ENCODE results near the gene PODXL2. TPM values are rescaled to one million over a fixed set of nuclear protein-coding genes. Genes with fewer than 3 reads are reported as not detected.

The PODXL2 gene
- total RNA-seq, 3 donors from 2014 or later, result 5.4 to 18.5 (median 16.2) TPM

- no peaks in the 10 kb centered on the region for H3K9me3 ChIP-seq
- ATAC-seq (no peak), DNase-seq (no peak)
- H3K36me3 ChIP-seq (ENCODE audit: low read depth), result no peaks in the 10 kb centered on the region
- intact Hi-C loops (cut with DNase I, micrococcal nuclease), result no loop called here
- TF ChIP-seq, protein P1, sequence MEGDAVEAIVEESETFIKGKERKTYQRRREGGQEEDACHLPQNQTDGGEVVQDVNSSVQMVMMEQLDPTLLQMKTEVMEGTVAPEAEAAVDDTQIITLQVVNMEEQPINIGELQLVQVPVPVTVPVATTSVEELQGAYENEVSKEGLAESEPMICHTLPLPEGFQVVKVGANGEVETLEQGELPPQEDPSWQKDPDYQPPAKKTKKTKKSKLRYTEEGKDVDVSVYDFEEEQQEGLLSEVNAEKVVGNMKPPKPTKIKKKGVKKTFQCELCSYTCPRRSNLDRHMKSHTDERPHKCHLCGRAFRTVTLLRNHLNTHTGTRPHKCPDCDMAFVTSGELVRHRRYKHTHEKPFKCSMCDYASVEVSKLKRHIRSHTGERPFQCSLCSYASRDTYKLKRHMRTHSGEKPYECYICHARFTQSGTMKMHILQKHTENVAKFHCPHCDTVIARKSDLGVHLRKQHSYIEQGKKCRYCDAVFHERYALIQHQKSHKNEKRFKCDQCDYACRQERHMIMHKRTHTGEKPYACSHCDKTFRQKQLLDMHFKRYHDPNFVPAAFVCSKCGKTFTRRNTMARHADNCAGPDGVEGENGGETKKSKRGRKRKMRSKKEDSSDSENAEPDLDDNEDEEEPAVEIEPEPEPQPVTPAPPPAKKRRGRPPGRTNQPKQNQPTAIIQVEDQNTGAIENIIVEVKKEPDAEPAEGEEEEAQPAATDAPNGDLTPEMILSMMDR (IDR thresholded peaks at IDR 0.05), result no peak
- no peaks in the 10 kb centered on the region for H3K4me1 ChIP-seq (ENCODE audit: low read depth)
- no peak overlapping the region for H3K4me3 ChIP-seq
Measured at GRCh38 chr3:127710155-127710941, 81.4 kb downstream of the PODXL2 start.

DNA sequence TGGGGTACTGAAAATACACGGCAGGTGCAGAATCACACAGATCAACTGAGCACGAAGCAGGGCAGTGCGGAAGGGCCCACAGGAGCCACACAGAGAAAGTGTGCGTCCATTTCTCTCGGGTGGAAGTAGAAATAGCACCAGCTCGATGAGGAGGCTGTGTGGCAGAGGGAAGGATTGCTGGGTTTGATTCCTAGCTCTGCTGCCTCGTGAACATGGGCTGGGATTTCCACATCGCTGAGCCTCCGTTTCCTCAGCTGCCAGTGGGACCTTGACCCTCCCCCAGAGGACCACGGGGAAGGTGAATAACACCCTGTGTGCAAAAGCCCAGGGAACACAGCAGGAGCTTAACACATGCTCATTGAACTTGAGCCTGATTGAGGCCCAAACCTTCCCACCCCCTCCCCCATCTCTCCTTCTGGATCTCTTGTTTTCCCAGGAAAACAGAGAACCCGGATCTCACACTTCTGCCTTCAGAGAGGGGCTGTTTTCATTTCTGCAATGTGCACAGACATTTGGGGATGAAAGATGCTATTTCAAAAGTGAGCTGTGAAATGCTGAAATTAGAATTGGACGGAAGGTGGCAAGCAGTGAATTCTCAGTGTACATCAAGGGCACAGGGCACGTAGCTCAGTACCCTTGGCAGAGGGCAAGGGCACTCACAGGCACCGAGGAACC, 82.2 kb downstream of the PODXL2 start:
- ATAC-seq, result no peak
- Histone ChIP-seq H3K9me3 (no peaks in the 10 kb centered on the region), H3K36me3 (ENCODE audit: low read depth) (no peaks in the 10 kb centered on the region), H3K4me3 (no peak overlapping the region), H3K4me1 (ENCODE audit: low read depth) (no peaks in the 10 kb centered on the region)
- intact Hi-C loops (cut with DNase I, micrococcal nuclease), result no loop called here
- no peak for DNase-seq
- TF ChIP-seq, protein P1 (IDR thresholded peaks at IDR 0.05), result no peak

GRCh38 chr3:127711896-127712295, 82.9 kb downstream of the PODXL2 start:
- Histone ChIP-seq H3K4me1 (ENCODE audit: low read depth) (no peaks in the 10 kb centered on the region), H3K9me3 (no peaks in the 10 kb centered on the region), H3K4me3 (no peak overlapping the region), H3K36me3 (ENCODE audit: low read depth) (no peaks in the 10 kb centered on the region)
- intact Hi-C loops (cut with DNase I, micrococcal nuclease), result no loop called here
- DNase-seq (no peak), ATAC-seq (no peak)
- TF ChIP-seq, protein P1 (IDR thresholded peaks at IDR 0.05), result no peak

- no peak overlapping the region for H3K4me3 ChIP-seq
- DNase-seq (no peak), ATAC-seq (no peak)
- no peaks in the 10 kb centered on the region for H3K36me3 ChIP-seq (ENCODE audit: low read depth)
- no peaks in the 10 kb centered on the region for H3K9me3 ChIP-seq
- intact Hi-C loops (cut with DNase I, micrococcal nuclease), result no loop called here
- H3K4me1 ChIP-seq (ENCODE audit: low read depth), result no peaks in the 10 kb centered on the region
- TF ChIP-seq, protein P1 (IDR thresholded peaks at IDR 0.05), result no peak
Measured at GRCh38 chr3:127712461-127712860, 83.5 kb downstream of the PODXL2 start.

DNA sequence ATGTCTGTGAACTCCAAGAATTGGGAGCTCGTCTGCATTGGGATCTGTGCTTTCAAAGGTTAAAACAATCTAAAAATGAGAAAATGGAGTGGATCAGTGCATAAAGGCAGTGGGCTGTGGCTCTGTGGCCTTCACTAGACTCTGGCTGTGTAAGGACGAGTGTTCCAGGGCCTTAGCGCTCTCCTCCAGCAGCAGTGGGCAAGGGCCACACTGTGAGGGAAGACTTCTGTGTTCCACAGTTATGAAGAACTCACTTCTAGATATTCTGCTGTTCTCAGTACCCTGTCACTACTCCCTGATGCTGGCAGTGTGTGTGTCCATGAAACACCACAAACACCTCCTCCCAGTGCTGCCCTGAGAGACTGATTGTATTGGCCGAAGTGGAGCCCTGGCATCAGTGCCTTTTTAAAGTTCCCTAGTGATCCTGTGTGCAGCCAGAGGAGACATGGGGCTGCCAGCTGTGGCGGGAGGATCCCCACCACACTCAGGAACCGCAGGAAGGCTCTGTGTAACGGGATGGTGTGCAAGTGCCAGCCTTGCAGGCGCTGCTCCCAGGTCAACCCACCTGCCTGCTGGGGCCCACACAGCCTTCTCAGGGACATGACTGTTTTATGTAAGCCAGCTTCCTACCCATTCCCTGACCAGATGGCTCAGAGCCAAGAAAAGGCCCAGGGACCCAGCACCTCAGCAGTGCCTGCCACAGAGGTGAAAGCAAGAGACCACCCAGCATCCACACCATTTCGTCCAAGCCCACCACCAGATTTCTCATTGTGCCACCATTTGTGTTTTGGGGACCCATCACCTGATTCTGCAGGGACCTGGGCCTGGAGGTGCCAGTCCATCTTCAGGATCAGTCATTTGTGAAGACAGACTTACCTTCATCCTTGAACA, 84.1 kb downstream of the PODXL2 start:
- intact Hi-C loops (cut with DNase I, micrococcal nuclease), result no loop called here

More for the DNA sequence above, 84.1 kb downstream of the PODXL2 start:
- TF ChIP-seq, protein P1 (IDR thresholded peaks at IDR 0.05), result no peak
- DNase-seq, result no peak
- H3K36me3 ChIP-seq (ENCODE audit: low read depth), result no peaks in the 10 kb centered on the region
- H3K9me3 ChIP-seq, result no peaks in the 10 kb centered on the region
- H3K4me3 ChIP-seq, result no peak overlapping the region
- no peak for ATAC-seq
- no peaks in the 10 kb centered on the region for H3K4me1 ChIP-seq (ENCODE audit: low read depth)

Data from mucosa of descending colon (tissue), 3 donors.